ENCODE results near the gene CXADR. TPM values are rescaled to one million over a fixed set of nuclear protein-coding genes. Genes with fewer than 3 reads are reported as not detected.
A peak's percentile ranks its signal among the peaks of the same experiment; 100 is the strongest.
"Not testable (repeated sequence)": the region's sequence is repeated elsewhere in the genome, so short reads cannot be mapped to it uniquely, and the experiment has no call there.

CXADR gene
- total and polyA plus RNA-seq, 4 donors: 8.5 to 46.4 (median 26.5) TPM

GRCh38 chr21:17514124-17514845 lies 1.4 kb downstream of the CXADR start:
- peaks cover 0 to 25% (median 14%) of the 10 kb centered on the region in 4 donors for H3K4me1 ChIP-seq (ENCODE audit: control insufficient read depth in 4 of 4, insufficient read depth in 4 of 4, low read length in 3 of 4)
- TF ChIP-seq FOXA1 (IDR thresholded peaks at IDR 0.05) (no peak), MAX (IDR thresholded peaks at IDR 0.05) (no peak), ATF3 (IDR thresholded peaks at IDR 0.05) (no peak), FOXA2 (IDR thresholded peaks at IDR 0.05) (no peak)
- H3K27me3 ChIP-seq (ENCODE audit: control insufficient read depth in 4 of 4, insufficient read depth in 4 of 4, low read length in 3 of 4): no peaks in the 10 kb centered on the region
- peak overlapping the region; percentile 66 to 84 (median 80) for H3K4me3 ChIP-seq (ENCODE audit: low read depth in 1 of 3, low read length in 3 of 3)
- H3K9me3 ChIP-seq (ENCODE audit: control insufficient read depth in 4 of 4, low read length in 3 of 4): no peaks in the 10 kb centered on the region
- H3K27ac ChIP-seq (ENCODE audit: low read depth in 1 of 2, low read length in 2 of 2): peak overlapping the region; percentile 84 to 93
- 54% methylated on average over 13 of the region's 13 CpGs for WGBS
- H3K36me3 ChIP-seq (ENCODE audit: control insufficient read depth in 4 of 4, insufficient read depth in 3 of 4, low read depth in 1 of 4, low read length in 3 of 4): no peaks in the 10 kb centered on the region
- DNase-seq (ENCODE audit: low spot score): no peak
- peak overlapping the region; percentile 53 to 72 for H3K9ac ChIP-seq (ENCODE audit: low read depth in 1 of 2, low read length in 2 of 2)

- not testable (repeated sequence) for DNase-seq (ENCODE audit: low spot score); H3K27ac ChIP-seq (ENCODE audit: low read depth in 1 of 2, low read length in 2 of 2); H3K4me3 ChIP-seq (ENCODE audit: low read depth in 1 of 3, low read length in 3 of 3); H3K36me3 ChIP-seq (ENCODE audit: control insufficient read depth in 4 of 4, insufficient read depth in 3 of 4, low read depth in 1 of 4, low read length in 3 of 4); H3K9me3 ChIP-seq (ENCODE audit: control insufficient read depth in 4 of 4, low read length in 3 of 4); H3K9ac ChIP-seq (ENCODE audit: low read depth in 1 of 2, low read length in 2 of 2); H3K27me3 ChIP-seq (ENCODE audit: control insufficient read depth in 4 of 4, insufficient read depth in 4 of 4, low read length in 3 of 4)
- peaks cover 2 to 38% (median 15%) of the 10 kb centered on the region in 4 donors for H3K4me1 ChIP-seq (ENCODE audit: control insufficient read depth in 4 of 4, insufficient read depth in 4 of 4, low read length in 3 of 4)
- WGBS: 89% methylated on average over 1 of the region's 1 CpG
Measured at GRCh38 chr21:17517008-17517407, 4.2 kb downstream of the CXADR start.

- Histone ChIP-seq H3K9me3 (ENCODE audit: control insufficient read depth in 4 of 4, low read length in 3 of 4) (no peaks in the 10 kb centered on the region), H3K9ac (ENCODE audit: low read depth in 1 of 2, low read length in 2 of 2) (no peak overlapping the region), H3K27me3 (ENCODE audit: control insufficient read depth in 4 of 4, insufficient read depth in 4 of 4, low read length in 3 of 4) (no peaks in the 10 kb centered on the region), H3K4me3 (ENCODE audit: low read depth in 1 of 3, low read length in 3 of 3) (no peak overlapping the region), H3K4me1 (ENCODE audit: control insufficient read depth in 4 of 4, insufficient read depth in 4 of 4, low read length in 3 of 4) (peaks cover 2 to 50% (median 25%) of the 10 kb centered on the region in 4 donors), H3K36me3 (ENCODE audit: control insufficient read depth in 4 of 4, insufficient read depth in 3 of 4, low read depth in 1 of 4, low read length in 3 of 4) (no peaks in the 10 kb centered on the region), H3K27ac (ENCODE audit: low read depth in 1 of 2, low read length in 2 of 2) (no peak overlapping the region)
- WGBS: 63% methylated on average over 2 of the region's 2 CpGs
- TF ChIP-seq RXRA (IDR thresholded peaks at IDR 0.05) (no peak), TAF1 (conservative IDR thresholded peaks at IDR 0.05) (no peak), RAD21 (IDR thresholded peaks at IDR 0.05) (no peak), JUND (IDR thresholded peaks at IDR 0.05) (no peak), HNF4G (IDR thresholded peaks at IDR 0.05) (no peak), ATF3 (IDR thresholded peaks at IDR 0.05) (no peak), MAX (IDR thresholded peaks at IDR 0.05) (no peak), FOXA2 (IDR thresholded peaks at IDR 0.05) (no peak), GABPA (IDR thresholded peaks at IDR 0.05 in 1 of 2, conservative IDR thresholded peaks at IDR 0.05 in 1 of 2) (no peak), YY1 (IDR thresholded peaks at IDR 0.05) (no peak), HNF4A (conservative IDR thresholded peaks at IDR 0.05) (no peak), EGR1 (IDR thresholded peaks at IDR 0.05; ENCODE audit: low read depth in 2 of 2) (no peak), SP1 (IDR thresholded peaks at IDR 0.05) (no peak)
- TF ChIP-seq, protein P1, sequence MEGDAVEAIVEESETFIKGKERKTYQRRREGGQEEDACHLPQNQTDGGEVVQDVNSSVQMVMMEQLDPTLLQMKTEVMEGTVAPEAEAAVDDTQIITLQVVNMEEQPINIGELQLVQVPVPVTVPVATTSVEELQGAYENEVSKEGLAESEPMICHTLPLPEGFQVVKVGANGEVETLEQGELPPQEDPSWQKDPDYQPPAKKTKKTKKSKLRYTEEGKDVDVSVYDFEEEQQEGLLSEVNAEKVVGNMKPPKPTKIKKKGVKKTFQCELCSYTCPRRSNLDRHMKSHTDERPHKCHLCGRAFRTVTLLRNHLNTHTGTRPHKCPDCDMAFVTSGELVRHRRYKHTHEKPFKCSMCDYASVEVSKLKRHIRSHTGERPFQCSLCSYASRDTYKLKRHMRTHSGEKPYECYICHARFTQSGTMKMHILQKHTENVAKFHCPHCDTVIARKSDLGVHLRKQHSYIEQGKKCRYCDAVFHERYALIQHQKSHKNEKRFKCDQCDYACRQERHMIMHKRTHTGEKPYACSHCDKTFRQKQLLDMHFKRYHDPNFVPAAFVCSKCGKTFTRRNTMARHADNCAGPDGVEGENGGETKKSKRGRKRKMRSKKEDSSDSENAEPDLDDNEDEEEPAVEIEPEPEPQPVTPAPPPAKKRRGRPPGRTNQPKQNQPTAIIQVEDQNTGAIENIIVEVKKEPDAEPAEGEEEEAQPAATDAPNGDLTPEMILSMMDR (IDR thresholded peaks at IDR 0.05; ENCODE audit: low read depth, low read length, missing input control): no peak
- TF ChIP-seq, protein P2, sequence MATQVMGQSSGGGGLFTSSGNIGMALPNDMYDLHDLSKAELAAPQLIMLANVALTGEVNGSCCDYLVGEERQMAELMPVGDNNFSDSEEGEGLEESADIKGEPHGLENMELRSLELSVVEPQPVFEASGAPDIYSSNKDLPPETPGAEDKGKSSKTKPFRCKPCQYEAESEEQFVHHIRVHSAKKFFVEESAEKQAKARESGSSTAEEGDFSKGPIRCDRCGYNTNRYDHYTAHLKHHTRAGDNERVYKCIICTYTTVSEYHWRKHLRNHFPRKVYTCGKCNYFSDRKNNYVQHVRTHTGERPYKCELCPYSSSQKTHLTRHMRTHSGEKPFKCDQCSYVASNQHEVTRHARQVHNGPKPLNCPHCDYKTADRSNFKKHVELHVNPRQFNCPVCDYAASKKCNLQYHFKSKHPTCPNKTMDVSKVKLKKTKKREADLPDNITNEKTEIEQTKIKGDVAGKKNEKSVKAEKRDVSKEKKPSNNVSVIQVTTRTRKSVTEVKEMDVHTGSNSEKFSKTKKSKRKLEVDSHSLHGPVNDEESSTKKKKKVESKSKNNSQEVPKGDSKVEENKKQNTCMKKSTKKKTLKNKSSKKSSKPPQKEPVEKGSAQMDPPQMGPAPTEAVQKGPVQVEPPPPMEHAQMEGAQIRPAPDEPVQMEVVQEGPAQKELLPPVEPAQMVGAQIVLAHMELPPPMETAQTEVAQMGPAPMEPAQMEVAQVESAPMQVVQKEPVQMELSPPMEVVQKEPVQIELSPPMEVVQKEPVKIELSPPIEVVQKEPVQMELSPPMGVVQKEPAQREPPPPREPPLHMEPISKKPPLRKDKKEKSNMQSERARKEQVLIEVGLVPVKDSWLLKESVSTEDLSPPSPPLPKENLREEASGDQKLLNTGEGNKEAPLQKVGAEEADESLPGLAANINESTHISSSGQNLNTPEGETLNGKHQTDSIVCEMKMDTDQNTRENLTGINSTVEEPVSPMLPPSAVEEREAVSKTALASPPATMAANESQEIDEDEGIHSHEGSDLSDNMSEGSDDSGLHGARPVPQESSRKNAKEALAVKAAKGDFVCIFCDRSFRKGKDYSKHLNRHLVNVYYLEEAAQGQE (IDR thresholded peaks at IDR 0.05): no peak
- TF ChIP-seq, protein P3, sequence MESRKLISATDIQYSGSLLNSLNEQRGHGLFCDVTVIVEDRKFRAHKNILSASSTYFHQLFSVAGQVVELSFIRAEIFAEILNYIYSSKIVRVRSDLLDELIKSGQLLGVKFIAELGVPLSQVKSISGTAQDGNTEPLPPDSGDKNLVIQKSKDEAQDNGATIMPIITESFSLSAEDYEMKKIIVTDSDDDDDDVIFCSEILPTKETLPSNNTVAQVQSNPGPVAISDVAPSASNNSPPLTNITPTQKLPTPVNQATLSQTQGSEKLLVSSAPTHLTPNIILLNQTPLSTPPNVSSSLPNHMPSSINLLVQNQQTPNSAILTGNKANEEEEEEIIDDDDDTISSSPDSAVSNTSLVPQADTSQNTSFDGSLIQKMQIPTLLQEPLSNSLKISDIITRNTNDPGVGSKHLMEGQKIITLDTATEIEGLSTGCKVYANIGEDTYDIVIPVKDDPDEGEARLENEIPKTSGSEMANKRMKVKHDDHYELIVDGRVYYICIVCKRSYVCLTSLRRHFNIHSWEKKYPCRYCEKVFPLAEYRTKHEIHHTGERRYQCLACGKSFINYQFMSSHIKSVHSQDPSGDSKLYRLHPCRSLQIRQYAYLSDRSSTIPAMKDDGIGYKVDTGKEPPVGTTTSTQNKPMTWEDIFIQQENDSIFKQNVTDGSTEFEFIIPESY (IDR thresholded peaks at IDR 0.05): no peak
- no peak for DNase-seq (ENCODE audit: low spot score)
Measured at GRCh38 chr21:17519208-17519738, 6.4 kb downstream of the CXADR start.
